CD4-positive, alpha-beta T cell treated with Interleukin-2 at 100 ng/mL for 4 hours (primary cell): ENCODE data around the gene IKZF2.

Experiments used
- DNase-seq: peaks from one replicate; pipeline ENCODE4 v3.0.0-alpha.2; 2020; ENCODE audit warnings: low spot score

Gene IKZF2

DNA sequence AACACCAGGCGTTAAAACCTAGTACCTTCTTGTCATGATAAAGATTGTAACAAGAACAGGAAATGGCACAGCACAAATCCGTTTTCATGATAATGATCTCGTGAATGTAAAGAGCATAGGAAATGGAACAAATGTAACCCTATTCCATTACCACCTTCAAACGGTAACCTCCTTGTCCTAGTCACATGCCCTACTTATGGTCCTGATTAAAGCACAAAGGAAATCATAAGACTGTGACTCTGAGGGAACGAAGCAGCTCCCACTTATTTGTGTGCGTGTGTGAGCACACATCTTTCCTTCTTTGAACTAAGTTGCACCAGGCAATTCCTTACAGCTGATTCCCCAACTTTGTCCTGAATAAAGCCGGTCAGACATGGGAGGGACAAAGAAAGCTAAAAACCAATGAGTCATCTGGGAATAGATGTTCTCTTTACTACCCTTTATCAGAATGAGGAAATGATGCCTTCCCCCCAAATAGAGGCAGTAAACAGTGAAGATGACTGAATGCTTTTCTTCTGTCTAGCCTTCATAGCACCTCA lies 192.6 kb downstream of the IKZF2 start:
- DNase-seq, result no peak

DNA sequence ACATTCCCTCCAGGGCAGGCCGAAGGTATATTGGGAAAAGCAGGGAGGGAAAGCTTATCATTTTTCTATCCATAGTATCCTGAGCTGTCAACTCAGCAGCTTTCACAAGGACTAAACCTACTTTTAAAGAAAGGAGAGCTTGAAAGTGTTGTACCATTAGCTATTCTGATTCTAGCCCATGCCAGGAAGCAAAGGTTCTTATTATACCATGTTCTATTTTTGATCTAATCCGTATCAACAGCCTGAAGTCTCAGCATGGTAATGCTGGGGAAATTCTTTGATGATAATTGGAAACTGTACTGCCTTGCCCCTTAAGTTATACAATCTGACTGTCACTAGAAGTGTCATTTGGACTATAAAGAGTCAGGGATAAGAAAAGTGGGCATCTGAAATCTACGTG lies 193.3 kb downstream of the IKZF2 start:
- no peak for DNase-seq

DNA sequence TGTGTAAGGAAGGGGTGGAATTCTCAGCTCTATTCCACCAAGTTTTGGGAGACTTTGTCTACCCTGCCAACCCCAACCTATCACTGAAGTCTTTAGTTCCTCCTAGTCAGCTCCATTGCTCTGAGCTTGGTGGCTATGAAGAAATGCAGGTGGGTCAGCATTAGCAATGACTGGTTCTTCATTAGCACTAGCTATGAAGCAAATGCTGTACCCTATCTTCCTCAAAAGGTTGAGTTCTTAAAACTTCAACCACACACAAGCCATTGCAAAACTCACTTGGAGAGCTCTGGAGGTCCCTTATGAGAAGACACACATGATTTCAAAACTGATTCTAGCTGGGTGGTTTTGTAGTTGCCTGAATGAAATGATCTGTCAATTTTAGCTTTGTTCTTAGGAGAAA lies 193.8 kb downstream of the IKZF2 start:
- DNase-seq, result no peak

DNA sequence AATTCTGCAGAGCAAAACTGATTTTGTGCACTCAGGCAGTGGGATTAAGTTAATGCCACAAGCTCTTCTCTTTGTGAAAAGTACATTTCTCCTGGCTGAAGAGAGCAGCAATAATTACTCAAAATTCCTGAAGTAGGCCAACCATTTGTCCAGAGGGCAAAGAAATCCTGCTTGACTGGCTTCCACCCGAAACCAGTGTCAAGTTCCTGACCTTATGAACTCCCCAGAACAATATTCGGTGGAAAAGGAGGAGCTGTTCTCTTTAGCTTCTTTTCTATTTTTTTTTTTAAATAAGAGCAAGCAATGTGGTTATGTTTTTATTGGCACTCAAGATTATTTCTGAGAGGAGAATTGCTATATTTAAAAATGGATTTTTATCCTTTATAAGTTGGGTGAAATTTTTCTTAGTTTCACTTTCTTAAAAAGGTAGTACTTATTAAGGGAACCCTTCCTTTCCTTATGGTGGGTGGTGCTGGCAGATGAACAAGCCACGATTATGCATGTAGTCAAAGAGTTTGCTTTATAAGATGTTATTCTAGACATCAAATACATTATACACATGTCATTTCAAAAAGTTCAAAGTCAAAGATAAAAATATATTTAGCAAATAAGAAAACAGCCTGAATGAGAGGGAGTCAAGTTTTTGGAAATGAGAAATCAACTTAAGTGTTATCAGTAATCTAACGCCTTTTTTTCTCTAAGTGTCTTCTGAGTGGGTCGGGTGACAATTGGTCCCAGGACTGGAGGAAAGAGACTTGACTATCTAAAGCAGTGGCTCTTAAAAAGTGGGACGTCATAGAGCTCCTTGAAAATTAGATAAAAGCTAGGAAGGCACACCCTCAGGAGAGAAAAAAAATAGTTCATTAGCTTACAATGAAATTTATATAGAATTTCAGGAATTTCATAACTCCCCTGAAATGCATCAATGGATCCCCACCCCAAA lies 194.5 kb downstream of the IKZF2 start:
- no peak for DNase-seq

DNA sequence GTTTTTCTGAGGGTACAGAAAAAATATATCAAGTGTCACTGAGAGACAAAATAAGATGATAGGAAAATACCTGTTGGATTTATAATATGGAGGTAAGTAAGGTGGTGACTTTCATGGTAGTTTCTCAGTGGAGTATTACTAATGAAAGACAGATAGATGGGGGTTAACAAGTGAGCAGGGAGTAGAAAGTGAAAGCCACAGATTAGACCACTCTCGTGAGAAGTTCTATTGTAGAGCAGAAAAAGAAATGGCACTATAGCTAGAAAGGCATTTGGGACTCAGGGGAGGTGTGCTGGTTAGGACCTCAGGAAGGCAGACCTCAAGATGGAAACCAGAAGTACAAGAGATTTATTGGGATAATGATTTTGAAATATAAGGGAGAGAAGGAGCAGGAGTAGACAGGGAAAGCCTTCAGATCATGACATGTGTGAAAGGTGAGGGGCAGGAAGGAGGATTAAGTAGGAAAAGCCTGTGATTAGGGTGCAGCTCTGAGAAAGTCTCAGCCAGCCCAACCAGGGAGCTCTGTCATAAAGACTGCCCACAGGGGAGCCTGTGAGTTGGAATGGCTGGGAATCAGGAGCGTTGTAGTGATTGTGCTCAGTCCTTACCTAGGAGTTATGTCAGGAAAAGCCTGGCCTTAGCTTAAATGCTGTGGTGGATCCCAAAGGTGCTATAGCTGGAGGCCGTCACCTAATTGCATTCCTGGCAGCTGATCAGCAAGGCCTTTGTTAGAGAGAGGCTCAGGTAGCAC lies 198.1 kb downstream of the IKZF2 start:
- no peak for DNase-seq

DNA sequence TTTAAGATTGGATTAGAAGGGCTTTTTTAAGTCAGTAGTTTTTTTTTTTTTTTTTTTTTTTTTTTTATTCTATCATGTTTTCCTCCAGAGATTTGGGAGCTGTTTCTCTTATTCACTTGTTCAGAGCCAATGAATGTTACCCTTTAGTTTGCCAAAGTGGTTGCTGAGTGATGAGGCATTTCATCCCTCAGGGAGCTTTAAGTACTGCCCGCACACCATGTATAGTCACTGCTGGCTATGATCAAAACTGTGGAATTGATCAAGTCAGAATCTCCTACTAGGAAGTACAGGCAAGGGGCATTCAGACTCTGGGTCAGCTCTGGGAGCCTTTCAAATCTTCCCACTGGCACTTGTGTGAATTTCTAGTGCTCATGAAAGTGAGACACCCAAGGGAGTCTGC lies 201.6 kb downstream of the IKZF2 start:
- DNase-seq, result no peak
